Measurements from ENCODE around the gene ADIPOQ. TPM values are rescaled to one million over a fixed set of nuclear protein-coding genes. Genes with fewer than 3 reads are reported as not detected.

Gene ADIPOQ
- total RNA-seq, 1 donor from 2014 or later, result 8.2 TPM

- peaks cover 3 to 5% of the 10 kb centered on the region in 2 donors for H3K4me1 ChIP-seq
- H3K4me3 ChIP-seq, result no peak overlapping the region
- peaks cover 7% of the 10 kb centered on the region for H3K27me3 ChIP-seq
- H3K27ac ChIP-seq, result no peak overlapping the region
- H3K36me3 ChIP-seq, result no peaks in the 10 kb centered on the region
- TF ChIP-seq CTCF (IDR thresholded peaks at IDR 0.05), result no peak
- intact Hi-C loops (cut with DNase I), result loop anchor here (2.0 kb wide), 1 partner anchor 208 kb away; no protein-coding TSS in a partner anchor
- peak in 1 of 2 donors; percentile 61 for DNase-seq (ENCODE audit: low spot score in 2 of 2)
- no peaks in the 10 kb centered on the region for H3K9me3 ChIP-seq
Measured at GRCh38 chr3:186824430-186825139, 17.9 kb upstream of the ADIPOQ start.

GRCh38 chr3:186825294-186825821, 17.2 kb upstream of the ADIPOQ start:
- intact Hi-C loops (cut with DNase I), result loop anchor here (2.0 kb wide), 1 partner anchor 209 kb away; no protein-coding TSS in a partner anchor
- Histone ChIP-seq H3K9me3 (no peaks in the 10 kb centered on the region), H3K27ac (no peak overlapping the region), H3K4me3 (peak overlapping the region in 1 of 2 donors; percentile 17), H3K4me1 (peaks cover 3 to 5% of the 10 kb centered on the region in 2 donors), H3K27me3 (peaks cover 7% of the 10 kb centered on the region), H3K36me3 (no peaks in the 10 kb centered on the region)
- TF ChIP-seq CTCF (IDR thresholded peaks at IDR 0.05), result no peak
- DNase-seq (ENCODE audit: low spot score in 2 of 2), result peak in 1 of 2 donors; percentile 73

- no peak for TF ChIP-seq CTCF (IDR thresholded peaks at IDR 0.05)
- DNase-seq (ENCODE audit: low spot score in 2 of 2), result peak in 1 of 2 donors; percentile 54
- Histone ChIP-seq H3K4me1 (peaks cover 3 to 5% of the 10 kb centered on the region in 2 donors), H3K27ac (no peak overlapping the region), H3K27me3 (peaks cover 7% of the 10 kb centered on the region), H3K9me3 (no peaks in the 10 kb centered on the region), H3K36me3 (no peaks in the 10 kb centered on the region), H3K4me3 (peak overlapping the region in 1 of 2 donors; percentile 86)
- intact Hi-C loops (cut with DNase I), result loop anchor here (2.0 kb wide), 2 partner anchors 19 to 209 kb away; partner anchors contain the start of gene RFC4
Measured at GRCh38 chr3:186825872-186826409, 16.6 kb upstream of the ADIPOQ start.

GRCh38 chr3:186826410-186826975, 16.0 kb upstream of the ADIPOQ start:
- DNase-seq (ENCODE audit: low spot score in 2 of 2), result peak in 1 of 2 donors; percentile 64
- no peak overlapping the region for H3K27ac ChIP-seq

More at GRCh38 chr3:186826410-186826975, 16.0 kb upstream of the ADIPOQ start:
- TF ChIP-seq CTCF (IDR thresholded peaks at IDR 0.05), result no peak
- peaks cover 3 to 5% of the 10 kb centered on the region in 2 donors for H3K4me1 ChIP-seq
- H3K4me3 ChIP-seq, result peak overlapping the region; percentile 62 to 86
- no peaks in the 10 kb centered on the region for H3K9me3 ChIP-seq
- intact Hi-C loops (cut with DNase I), result loop anchor here (2.0 kb wide), 1 partner anchor 20 kb away; the partner anchor contains the start of gene RFC4
- H3K36me3 ChIP-seq, result no peaks in the 10 kb centered on the region
- peaks cover 7% of the 10 kb centered on the region for H3K27me3 ChIP-seq
